Activated naive CD4-positive, alpha-beta T cell treated with anti-CD3 and anti-CD28 coated beads, Interleukin-2, amount 10 ng/mL, durations not matched to agents 7 days and 5 days (primary cell): ENCODE data around the gene CRACR2B.

Experiments
- CTCF ChIA-PET: fragments of 350-600 bp; sonication (Branson Sonifier 250); formaldehyde crosslinking; loops from one replicate; lab custom pipeline; 2021; ENCODE audit warnings: antibody characterized with exemption; lab: Charles Lee
- DNase-seq: peaks from one replicate; pipeline ENCODE4 v3.0.0-alpha.2; 2020
- H3K27ac Mint-ChIP-seq: one replicate; pipeline ENCODE4 v1.8.0; 2021; ENCODE audit warnings: mild to moderate bottlenecking, moderate library complexity, mixed read lengths
- H3K27me3 Mint-ChIP-seq: one replicate; pipeline ENCODE4 v1.8.0; 2021; ENCODE audit warnings: mild to moderate bottlenecking, mixed read lengths
- H3K36me3 Mint-ChIP-seq: one replicate; pipeline ENCODE4 v1.8.0; 2021; ENCODE audit warnings: mixed read lengths
- H3K4me1 Mint-ChIP-seq: one replicate; pipeline ENCODE4 v1.8.0; 2021; ENCODE audit warnings: mixed read lengths
- H3K4me3 Mint-ChIP-seq: one replicate; pipeline ENCODE4 v1.8.0; 2021; ENCODE audit warnings: mild to moderate bottlenecking, moderate library complexity, mixed read lengths
- H3K9me3 Mint-ChIP-seq: one replicate; pipeline ENCODE4 v1.8.0; 2021; ENCODE audit warnings: mixed read lengths

Gene CRACR2B

DNA sequence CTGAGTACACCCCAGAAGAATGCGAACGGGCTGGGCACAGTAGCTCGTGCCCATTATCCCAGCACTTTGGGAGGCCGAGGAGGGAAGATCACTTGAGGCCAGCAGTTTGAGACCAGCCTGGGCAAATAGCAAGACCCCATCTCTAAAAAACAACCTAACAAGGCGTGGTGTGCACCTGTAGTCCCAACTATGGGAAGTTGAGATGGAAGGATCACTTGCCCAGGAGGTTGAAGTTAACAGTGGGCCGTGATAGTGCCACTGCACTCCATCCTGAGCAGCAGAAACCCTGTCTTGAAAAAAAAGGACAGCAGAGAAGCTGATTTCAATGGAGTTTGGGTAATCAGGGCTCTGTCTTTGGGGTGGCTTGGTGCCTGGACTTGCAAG lies 14.7 kb upstream of the CRACR2B start:
- Mint-ChIP-seq H3K9me3 (no peaks in the 10 kb centered on the region), H3K27ac (no peak overlapping the region)

DNA sequence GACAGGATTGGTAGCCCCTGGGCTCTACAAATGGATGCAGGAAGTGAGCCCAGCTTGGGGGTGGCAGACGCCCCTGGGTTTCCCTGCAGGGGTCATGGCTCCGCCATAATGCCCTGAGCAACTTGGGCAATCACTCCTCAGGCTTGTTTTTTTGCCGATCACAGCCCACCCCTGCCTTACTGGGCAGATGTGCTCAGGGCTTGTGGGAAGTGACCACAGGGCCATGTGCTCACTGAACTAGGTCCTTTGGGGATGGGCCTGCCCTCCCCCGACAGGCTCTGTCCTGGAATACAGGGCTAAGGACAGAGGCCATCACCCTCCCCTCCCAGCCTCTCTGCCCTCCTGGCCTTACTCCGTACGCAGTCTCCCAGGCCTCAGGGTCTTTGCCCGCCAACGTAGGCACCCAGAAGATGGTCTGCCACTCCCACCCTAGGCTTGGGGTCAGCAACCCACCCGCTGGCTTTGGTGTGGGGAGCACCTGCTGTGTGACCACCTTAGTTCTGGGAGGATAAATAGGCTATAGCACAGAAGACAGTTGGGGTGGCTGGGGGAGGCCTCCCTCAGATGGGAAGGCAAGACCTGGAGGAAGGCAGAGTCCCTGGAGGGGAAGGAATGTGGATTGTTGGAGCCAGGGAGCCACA lies 14.1 kb upstream of the CRACR2B start:
- Mint-ChIP-seq H3K9me3 (no peaks in the 10 kb centered on the region), H3K4me1 (peaks cover 35% of the 10 kb centered on the region), H3K36me3 (peaks cover 26% of the 10 kb centered on the region), H3K4me3 (no peak overlapping the region), H3K27ac (no peak overlapping the region), H3K27me3 (peaks cover 3% of the 10 kb centered on the region)
- DNase-seq = no peak
- CTCF ChIA-PET = no interaction called here

More for the DNA sequence above, 14.7 kb upstream of the CRACR2B start:
- Mint-ChIP-seq H3K27me3 (peaks cover 3% of the 10 kb centered on the region), H3K36me3 (peaks cover 26% of the 10 kb centered on the region), H3K4me1 (peaks cover 37% of the 10 kb centered on the region), H3K4me3 (no peak overlapping the region)
- DNase-seq = no peak
- CTCF ChIA-PET = no interaction called here

DNA sequence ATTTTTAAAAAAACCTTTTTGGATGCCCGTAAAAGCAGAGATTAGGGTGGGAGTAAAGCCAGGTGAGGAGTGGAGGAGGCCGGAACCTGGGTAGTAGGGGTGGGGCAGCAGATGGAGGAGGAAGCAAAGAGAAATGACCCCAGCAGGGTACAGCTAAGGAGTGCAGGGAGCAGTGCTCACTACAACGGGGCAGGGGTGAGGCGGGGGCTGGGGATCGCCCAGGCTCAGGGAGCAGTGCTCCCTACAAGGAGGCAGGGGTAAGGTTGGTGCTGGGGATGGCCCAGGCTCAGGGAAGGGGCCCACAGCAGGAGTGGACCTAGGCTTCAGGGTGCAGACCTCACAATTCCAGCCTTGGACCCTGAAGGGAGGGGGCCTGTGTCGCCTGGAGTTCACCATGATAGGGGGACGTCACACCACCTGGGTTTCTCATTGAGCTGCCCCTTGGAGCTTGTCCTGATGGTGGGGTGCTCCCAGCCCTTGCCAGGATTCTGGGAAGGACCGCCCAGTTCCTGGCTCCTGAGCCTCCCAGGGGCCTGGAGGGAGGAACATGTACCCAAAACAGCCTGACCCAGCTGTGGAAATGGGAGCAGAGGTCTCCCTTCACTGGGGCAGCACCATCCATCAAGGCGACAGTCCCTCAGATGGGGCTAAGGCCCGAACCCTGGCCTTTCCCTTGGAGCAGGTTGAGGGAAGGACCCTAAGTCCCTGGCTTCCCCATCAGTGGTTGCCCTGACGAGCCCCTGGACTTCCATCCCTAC lies 11.9 kb upstream of the CRACR2B start:
- Mint-ChIP-seq H3K4me3 (no peak overlapping the region), H3K36me3 (peaks cover 23% of the 10 kb centered on the region)

DNA sequence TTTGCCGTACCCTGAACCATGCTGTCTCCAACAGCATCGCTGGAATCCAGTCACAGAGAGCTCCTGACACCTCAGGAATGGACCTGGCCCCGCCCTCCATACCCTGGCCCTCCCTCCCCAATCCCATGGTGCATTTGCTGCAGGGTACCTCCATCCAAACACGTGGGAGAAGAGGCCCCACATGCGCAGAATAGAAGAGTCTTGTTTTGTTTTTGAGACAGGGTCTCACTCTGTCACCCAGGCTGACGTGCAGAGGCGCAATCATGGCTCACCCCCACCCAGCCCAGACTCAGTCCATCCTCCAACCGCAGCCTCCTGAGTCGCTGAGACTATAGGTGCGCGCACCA lies 11.3 kb upstream of the CRACR2B start:
- Mint-ChIP-seq H3K27me3 (no peaks in the 10 kb centered on the region), H3K4me3 (no peak overlapping the region), H3K4me1 (peaks cover 30% of the 10 kb centered on the region), H3K9me3 (no peaks in the 10 kb centered on the region), H3K36me3 (peaks cover 18% of the 10 kb centered on the region), H3K27ac (no peak overlapping the region)
- no peak for DNase-seq
- CTCF ChIA-PET = interaction anchor here (0.6 kb wide), 1 partner anchor 155 kb away, joined by 3 read pairs; no protein-coding TSS in a partner anchor

More for the DNA sequence above, 11.9 kb upstream of the CRACR2B start:
- Mint-ChIP-seq H3K4me1 (peaks cover 31% of the 10 kb centered on the region), H3K27ac (no peak overlapping the region), H3K9me3 (no peaks in the 10 kb centered on the region), H3K27me3 (no peaks in the 10 kb centered on the region)
- DNase-seq = no peak
- CTCF ChIA-PET = interaction anchor here (0.6 kb wide), 1 partner anchor 155 kb away, joined by 3 read pairs; no protein-coding TSS in a partner anchor

GRCh38 chr11:818396-819128 lies 9.2 kb upstream of the CRACR2B start, which contains the start of gene PNPLA2:
PNPLA2 (plus strand) TSS chr11:818914; CDS start chr11:819719, 805 bp downstream.
- Mint-ChIP-seq H3K9me3 (no peaks in the 10 kb centered on the region), H3K27me3 (no peaks in the 10 kb centered on the region), H3K36me3 (peaks cover 3% of the 10 kb centered on the region), H3K4me3 (peak within 1 kb of the TSS; percentile 82), H3K27ac (peak within 1 kb of the TSS; percentile 90), H3K4me1 (peaks cover 18% of the 10 kb centered on the region)
- CTCF ChIA-PET = no interaction called here
- no peak for DNase-seq

GRCh38 chr11:819129-819931 lies 8.4 kb upstream of the CRACR2B start:
- H3K27me3 Mint-ChIP-seq = no peaks in the 10 kb centered on the region
- CTCF ChIA-PET = no interaction called here
- H3K27ac Mint-ChIP-seq = peak overlapping the region; percentile 90
- no peaks in the 10 kb centered on the region for H3K9me3 Mint-ChIP-seq
- DNase-seq = peak; percentile 93
- H3K36me3 Mint-ChIP-seq = peaks cover 2% of the 10 kb centered on the region
- H3K4me1 Mint-ChIP-seq = peaks cover 15% of the 10 kb centered on the region
- peak overlapping the region; percentile 82 for H3K4me3 Mint-ChIP-seq

GRCh38 chr11:819943-820649 lies 7.6 kb upstream of the CRACR2B start:
- CTCF ChIA-PET = no interaction called here
- Mint-ChIP-seq H3K27me3 (no peaks in the 10 kb centered on the region), H3K9me3 (no peaks in the 10 kb centered on the region), H3K4me1 (peaks cover 19% of the 10 kb centered on the region), H3K27ac (peak overlapping the region; percentile 90), H3K4me3 (peak overlapping the region; percentile 82), H3K36me3 (peaks cover 7% of the 10 kb centered on the region)
- DNase-seq = peak; percentile 98

DNA sequence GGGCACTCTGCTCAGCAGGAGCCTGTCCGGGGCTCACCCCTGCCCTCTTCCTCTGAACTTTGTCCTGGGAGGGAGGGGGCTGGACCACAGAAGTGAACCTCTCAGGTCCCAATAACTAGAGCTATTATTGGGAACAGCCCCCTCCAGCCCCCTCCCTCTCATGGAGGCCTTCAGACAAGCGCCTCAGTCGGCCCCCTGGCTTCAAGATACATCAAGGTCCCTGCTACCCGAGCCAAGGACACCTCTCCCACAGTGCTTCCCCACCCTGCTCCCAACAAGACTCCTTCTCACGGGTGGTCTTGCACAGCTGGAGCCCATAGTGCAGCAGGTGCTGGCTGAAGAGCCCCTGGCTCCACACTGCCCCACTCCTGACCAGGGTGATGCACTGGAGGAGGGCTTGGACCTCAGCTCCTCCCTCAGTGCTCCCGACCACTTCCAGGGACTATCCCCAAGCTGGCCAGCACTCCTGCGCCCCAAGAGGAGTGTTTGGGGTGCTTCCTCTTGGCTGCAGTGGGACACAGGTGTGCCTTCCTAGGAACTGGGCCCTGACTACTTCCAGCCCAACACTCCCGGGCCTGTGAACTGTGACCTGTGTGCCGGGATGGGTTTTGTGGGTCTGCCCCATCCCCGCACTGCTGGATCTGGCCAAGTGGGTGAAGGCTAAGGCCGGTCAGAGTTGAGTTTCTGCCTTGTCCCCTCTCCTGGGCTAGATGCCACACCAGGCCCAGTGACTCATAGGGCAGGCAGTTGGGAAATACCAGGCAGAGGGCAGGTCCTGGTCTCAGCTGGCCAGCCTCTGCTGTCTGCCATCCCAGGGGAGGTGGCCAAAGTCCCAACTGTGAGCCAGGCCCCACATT lies 6.8 kb upstream of the CRACR2B start:
- H3K36me3 Mint-ChIP-seq = peaks cover 9% of the 10 kb centered on the region
- no peaks in the 10 kb centered on the region for H3K9me3 Mint-ChIP-seq
- CTCF ChIA-PET = interaction anchor here (1.6 kb wide), 1 partner anchor 22 kb away, joined by 3 read pairs; no protein-coding TSS in a partner anchor
- peak overlapping the region; percentile 82 for H3K4me3 Mint-ChIP-seq
- H3K27ac Mint-ChIP-seq = peak overlapping the region; percentile 90
- H3K4me1 Mint-ChIP-seq = peaks cover 22% of the 10 kb centered on the region
- no peak for DNase-seq
- no peaks in the 10 kb centered on the region for H3K27me3 Mint-ChIP-seq

- CTCF ChIA-PET = interaction anchor here (1.6 kb wide), 1 partner anchor 22 kb away, joined by 3 read pairs; no protein-coding TSS in a partner anchor
- DNase-seq = no peak
- peaks cover 9% of the 10 kb centered on the region for H3K36me3 Mint-ChIP-seq
- H3K4me1 Mint-ChIP-seq = peaks cover 28% of the 10 kb centered on the region
- no peaks in the 10 kb centered on the region for H3K27me3 Mint-ChIP-seq
- no peaks in the 10 kb centered on the region for H3K9me3 Mint-ChIP-seq
- peak overlapping the region; percentile 45 for H3K27ac Mint-ChIP-seq
- H3K4me3 Mint-ChIP-seq = peak overlapping the region; percentile 82
These were observed 6.0 kb upstream of the CRACR2B start for GRCh38 chr11:821512-822371.

GRCh38 chr11:823441-824291 lies 4.1 kb upstream of the CRACR2B start:
- CTCF ChIA-PET = no interaction called here
- Mint-ChIP-seq H3K36me3 (peaks cover 11% of the 10 kb centered on the region), H3K9me3 (no peaks in the 10 kb centered on the region), H3K27ac (no peak overlapping the region), H3K4me3 (no peak overlapping the region), H3K4me1 (peaks cover 36% of the 10 kb centered on the region), H3K27me3 (peaks cover 14% of the 10 kb centered on the region)
- no peak for DNase-seq

- CTCF ChIA-PET = no interaction called here
- Mint-ChIP-seq H3K27ac (no peak overlapping the region), H3K27me3 (peaks cover 21% of the 10 kb centered on the region), H3K4me1 (peaks cover 41% of the 10 kb centered on the region), H3K4me3 (no peak overlapping the region), H3K36me3 (peaks cover 11% of the 10 kb centered on the region), H3K9me3 (no peaks in the 10 kb centered on the region)
- no peak for DNase-seq
These were observed 3.3 kb upstream of the CRACR2B start for GRCh38 chr11:824292-824880.
